ENCODE results near the gene STRADA.

STRADA gene

GRCh38 chr17:63680700-63681099 lies 60.9 kb downstream of the STRADA start:
- H3K9me3 ChIP-seq (ENCODE audit: insufficient read depth, low read depth, low read length): no peaks in the 10 kb centered on the region
- peaks cover 3% of the 10 kb centered on the region for H3K4me1 ChIP-seq (ENCODE audit: insufficient read depth, low read length)
- no peak overlapping the region for H3K4me3 ChIP-seq (ENCODE audit: low read length)
- H3K36me3 ChIP-seq (ENCODE audit: insufficient read depth, low read length): peaks cover 17% of the 10 kb centered on the region
- no peak overlapping the region for H3K27ac ChIP-seq (ENCODE audit: low read depth, low read length)
- 100% methylated on average over 1 of the region's 1 CpG for WGBS
- H3K9ac ChIP-seq (ENCODE audit: low read depth, low read length): no peak overlapping the region
- no peaks in the 10 kb centered on the region for H3K27me3 ChIP-seq (ENCODE audit: insufficient read depth, low read length)

- H3K27me3 ChIP-seq (ENCODE audit: insufficient read depth, low read length): no peaks in the 10 kb centered on the region
- no peak overlapping the region for H3K4me3 ChIP-seq (ENCODE audit: low read length)
- H3K4me1 ChIP-seq (ENCODE audit: insufficient read depth, low read length): peaks cover 17% of the 10 kb centered on the region
- no peak overlapping the region for H3K27ac ChIP-seq (ENCODE audit: low read depth, low read length)
- H3K36me3 ChIP-seq (ENCODE audit: insufficient read depth, low read length): peaks cover 13% of the 10 kb centered on the region
- WGBS: 89% methylated on average over 5 of the region's 5 CpGs
- H3K9me3 ChIP-seq (ENCODE audit: insufficient read depth, low read depth, low read length): no peaks in the 10 kb centered on the region
- no peak overlapping the region for H3K9ac ChIP-seq (ENCODE audit: low read depth, low read length)
These were observed 62.4 kb downstream of the STRADA start for GRCh38 chr17:63679214-63679613.

GRCh38 chr17:63676584-63676983 lies 65.0 kb downstream of the STRADA start:
- no peak overlapping the region for H3K4me3 ChIP-seq (ENCODE audit: low read length)
- H3K9ac ChIP-seq (ENCODE audit: low read depth, low read length): no peak overlapping the region
- peaks cover 25% of the 10 kb centered on the region for H3K4me1 ChIP-seq (ENCODE audit: insufficient read depth, low read length)
- H3K27me3 ChIP-seq (ENCODE audit: insufficient read depth, low read length): no peaks in the 10 kb centered on the region
- H3K36me3 ChIP-seq (ENCODE audit: insufficient read depth, low read length): no peaks in the 10 kb centered on the region
- H3K27ac ChIP-seq (ENCODE audit: low read depth, low read length): no peak overlapping the region
- 90% methylated on average over 3 of the region's 3 CpGs for WGBS
- no peaks in the 10 kb centered on the region for H3K9me3 ChIP-seq (ENCODE audit: insufficient read depth, low read depth, low read length)

- no peak overlapping the region; the same call in 1 of the 2 replicates for H3K27ac ChIP-seq (ENCODE audit: low read depth, low read length)
- no peak overlapping the region for H3K4me3 ChIP-seq (ENCODE audit: low read length)
These were observed 65.7 kb downstream of the STRADA start for GRCh38 chr17:63675607-63676546.

GRCh38 chr17:63675231-63675606 lies 66.4 kb downstream of the STRADA start:
- no peaks in the 10 kb centered on the region for H3K27me3 ChIP-seq (ENCODE audit: insufficient read depth, low read length)
- no peaks in the 10 kb centered on the region for H3K36me3 ChIP-seq (ENCODE audit: insufficient read depth, low read length)
- H3K4me3 ChIP-seq (ENCODE audit: low read length): no peak overlapping the region
- no peak overlapping the region; the same call in 1 of the 2 replicates for H3K27ac ChIP-seq (ENCODE audit: low read depth, low read length)
- 47% methylated on average over 4 of the region's 4 CpGs for WGBS
- no peaks in the 10 kb centered on the region for H3K9me3 ChIP-seq (ENCODE audit: insufficient read depth, low read depth, low read length)
- no peak overlapping the region for H3K9ac ChIP-seq (ENCODE audit: low read depth, low read length)
- H3K4me1 ChIP-seq (ENCODE audit: insufficient read depth, low read length): peaks cover 25% of the 10 kb centered on the region

More at GRCh38 chr17:63675607-63676546, 65.7 kb downstream of the STRADA start:
- no peaks in the 10 kb centered on the region for H3K9me3 ChIP-seq (ENCODE audit: insufficient read depth, low read depth, low read length)
- H3K27me3 ChIP-seq (ENCODE audit: insufficient read depth, low read length): no peaks in the 10 kb centered on the region
- peaks cover 25% of the 10 kb centered on the region for H3K4me1 ChIP-seq (ENCODE audit: insufficient read depth, low read length)
- no peak overlapping the region for H3K9ac ChIP-seq (ENCODE audit: low read depth, low read length)
- H3K36me3 ChIP-seq (ENCODE audit: insufficient read depth, low read length): no peaks in the 10 kb centered on the region
- WGBS: 81% methylated on average over 6 of the region's 6 CpGs

- H3K36me3 ChIP-seq (ENCODE audit: insufficient read depth, low read length): peaks cover 1% of the 10 kb centered on the region; the same call in 1 of the 2 replicates
- H3K27me3 ChIP-seq (ENCODE audit: insufficient read depth, low read length): no peaks in the 10 kb centered on the region
- H3K9me3 ChIP-seq (ENCODE audit: insufficient read depth, low read depth, low read length): no peaks in the 10 kb centered on the region
- H3K4me1 ChIP-seq (ENCODE audit: insufficient read depth, low read length): peaks cover 25% of the 10 kb centered on the region
- 90% methylated on average over 1 of the region's 2 CpGs for WGBS
- no peak overlapping the region; the same call in 1 of the 2 replicates for H3K27ac ChIP-seq (ENCODE audit: low read depth, low read length)
- no peak overlapping the region for H3K4me3 ChIP-seq (ENCODE audit: low read length)
- H3K9ac ChIP-seq (ENCODE audit: low read depth, low read length): no peak overlapping the region
These were observed 68.7 kb downstream of the STRADA start for GRCh38 chr17:63672856-63673255.

- no peak overlapping the region for H3K9ac ChIP-seq (ENCODE audit: low read depth, low read length)
These were observed 75.9 kb downstream of the STRADA start for GRCh38 chr17:63665527-63666214.

GRCh38 chr17:63659850-63660249 lies 81.7 kb downstream of the STRADA start:
- no peak overlapping the region for H3K9ac ChIP-seq (ENCODE audit: low read depth, low read length)
- H3K4me3 ChIP-seq (ENCODE audit: low read length): no peak overlapping the region
- no peaks in the 10 kb centered on the region for H3K9me3 ChIP-seq (ENCODE audit: insufficient read depth, low read depth, low read length)
- H3K36me3 ChIP-seq (ENCODE audit: insufficient read depth, low read length): peaks cover 16% of the 10 kb centered on the region
- H3K4me1 ChIP-seq (ENCODE audit: insufficient read depth, low read length): no peaks in the 10 kb centered on the region
- WGBS: 93% methylated on average over 3 of the region's 3 CpGs
- H3K27me3 ChIP-seq (ENCODE audit: insufficient read depth, low read length): no peaks in the 10 kb centered on the region
- H3K27ac ChIP-seq (ENCODE audit: low read depth, low read length): no peak overlapping the region

More at GRCh38 chr17:63665527-63666214, 75.9 kb downstream of the STRADA start:
- H3K4me1 ChIP-seq (ENCODE audit: insufficient read depth, low read length): no peaks in the 10 kb centered on the region
- no peaks in the 10 kb centered on the region for H3K27me3 ChIP-seq (ENCODE audit: insufficient read depth, low read length)
- H3K4me3 ChIP-seq (ENCODE audit: low read length): no peak overlapping the region
- H3K27ac ChIP-seq (ENCODE audit: low read depth, low read length): no peak overlapping the region
- no peaks in the 10 kb centered on the region for H3K9me3 ChIP-seq (ENCODE audit: insufficient read depth, low read depth, low read length)
- peaks cover 20% of the 10 kb centered on the region for H3K36me3 ChIP-seq (ENCODE audit: insufficient read depth, low read length)
- WGBS: 90% methylated on average over 5 of the region's 5 CpGs

GRCh38 chr17:63658366-63658765 lies 83.2 kb downstream of the STRADA start:
- 86% methylated on average over 1 of the region's 1 CpG for WGBS
- no peaks in the 10 kb centered on the region for H3K9me3 ChIP-seq (ENCODE audit: insufficient read depth, low read depth, low read length)
- H3K4me3 ChIP-seq (ENCODE audit: low read length): no peak overlapping the region
- H3K27ac ChIP-seq (ENCODE audit: low read depth, low read length): no peak overlapping the region
- H3K9ac ChIP-seq (ENCODE audit: low read depth, low read length): no peak overlapping the region
- H3K4me1 ChIP-seq (ENCODE audit: insufficient read depth, low read length): no peaks in the 10 kb centered on the region
- no peaks in the 10 kb centered on the region for H3K27me3 ChIP-seq (ENCODE audit: insufficient read depth, low read length)
- peaks cover 23% of the 10 kb centered on the region for H3K36me3 ChIP-seq (ENCODE audit: insufficient read depth, low read length)

- Histone ChIP-seq H3K36me3 (ENCODE audit: insufficient read depth, low read length) (peaks cover 29% of the 10 kb centered on the region), H3K4me1 (ENCODE audit: insufficient read depth, low read length) (no peaks in the 10 kb centered on the region), H3K9ac (ENCODE audit: low read depth, low read length) (no peak overlapping the region), H3K27me3 (ENCODE audit: insufficient read depth, low read length) (no peaks in the 10 kb centered on the region), H3K9me3 (ENCODE audit: insufficient read depth, low read depth, low read length) (no peaks in the 10 kb centered on the region), H3K27ac (ENCODE audit: low read depth, low read length) (no peak overlapping the region), H3K4me3 (ENCODE audit: low read length) (no peak overlapping the region)
- 90% methylated on average over 3 of the region's 3 CpGs for WGBS
These were observed 83.8 kb downstream of the STRADA start for GRCh38 chr17:63657786-63658185.

GRCh38 chr17:63653050-63653449 lies 88.5 kb downstream of the STRADA start:
- H3K9me3 ChIP-seq (ENCODE audit: insufficient read depth, low read depth, low read length): no peaks in the 10 kb centered on the region
- H3K4me1 ChIP-seq (ENCODE audit: insufficient read depth, low read length): peaks cover 3% of the 10 kb centered on the region
- no peak overlapping the region for H3K27ac ChIP-seq (ENCODE audit: low read depth, low read length)
- WGBS: 72% methylated on average over 2 of the region's 2 CpGs
- no peaks in the 10 kb centered on the region for H3K27me3 ChIP-seq (ENCODE audit: insufficient read depth, low read length)
- H3K4me3 ChIP-seq (ENCODE audit: low read length): no peak overlapping the region
- peaks cover 29% of the 10 kb centered on the region for H3K36me3 ChIP-seq (ENCODE audit: insufficient read depth, low read length)
- no peak overlapping the region for H3K9ac ChIP-seq (ENCODE audit: low read depth, low read length)
